B cell (primary cell): ENCODE results near the gene OVOL3.

Source experiments
- CTCF ChIP-seq: fragments of 200-600 bp; IDR thresholded peaks from one replicate; pipeline ENCODE4 v1.8.0; 2022; ENCODE audit warnings: antibody characterized with exemption, mild to moderate bottlenecking
- EZH2 ChIP-seq: IDR thresholded peaks from 2 replicates; pipeline ENCODE4 v1.6.1; 2012; ENCODE audit warnings: borderline replicate concordance, low read depth, mild to moderate bottlenecking, moderate library complexity, low read length; ENCODE audit not compliant: insufficient read depth, poor library complexity, severe bottlenecking

DNA sequence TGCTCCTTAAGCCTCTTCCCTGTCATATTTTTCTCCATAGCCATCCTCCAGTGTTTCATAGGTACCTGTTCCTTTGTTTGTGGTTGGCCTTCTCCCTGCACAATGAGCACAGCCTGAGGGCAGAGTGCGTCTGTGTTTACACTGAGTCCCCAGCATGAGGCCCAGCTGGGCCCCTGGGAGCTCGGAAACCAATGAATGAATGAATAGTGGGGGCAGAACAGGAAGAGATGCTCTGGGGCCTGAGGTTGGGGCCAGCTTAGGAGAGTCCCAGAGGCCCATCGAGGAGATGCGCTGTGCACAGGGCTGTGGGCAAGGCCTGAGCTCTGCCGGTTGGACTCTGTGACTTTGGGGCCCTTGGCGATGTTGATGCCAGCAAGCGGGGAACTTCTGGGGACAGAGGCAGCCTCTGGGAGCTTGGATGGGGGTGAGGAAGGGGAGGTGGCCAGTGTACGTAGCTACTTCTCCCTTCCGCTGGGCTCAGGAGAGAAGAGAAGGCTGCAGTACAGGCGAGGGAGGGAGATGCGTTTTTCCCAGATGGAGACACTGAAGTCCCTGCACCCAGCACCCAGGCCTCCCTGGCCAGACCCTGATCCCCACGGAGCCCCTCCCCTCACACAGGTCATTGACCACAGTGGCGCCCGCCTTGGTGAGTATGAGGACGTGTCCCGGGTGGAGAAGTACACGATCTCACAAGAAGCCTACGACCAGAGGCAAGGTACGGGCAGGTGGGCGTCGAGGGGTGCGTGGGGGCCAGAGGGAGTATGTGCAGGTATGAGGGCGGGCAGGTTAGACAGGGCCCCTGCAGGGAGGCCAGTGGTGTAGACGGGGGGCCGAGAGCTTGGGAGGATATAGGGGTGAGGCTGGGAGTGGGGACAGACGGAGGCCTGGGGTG lies 9.4 kb downstream of the OVOL3 start:
- no peak for TF ChIP-seq EZH2
- TF ChIP-seq CTCF = no peak
